ENCODE results near the gene KCNQ1. TPM values are rescaled to one million over a fixed set of nuclear protein-coding genes. Genes with fewer than 3 reads are reported as not detected.

KCNQ1 gene
- total and polyA plus RNA-seq, 9 donors, result 1.4 to 17.2 (median 3.8) TPM

- whole genome bisulfite sequencing, 3 donors, result 78 to 84% (median 78%) methylated on average over 33 to 34 of the region's 34 CpGs
- Histone ChIP-seq H3K27ac (no peak overlapping the region), H3K4me1 (ENCODE audit: insufficient read depth) (peaks cover 2% of the 10 kb centered on the region), H3K4me3 (no peak overlapping the region), H3K27me3 (no peaks in the 10 kb centered on the region), H3K36me3 (no peaks in the 10 kb centered on the region), H3K9me3 (no peaks in the 10 kb centered on the region)
- no peak for DNase-seq
- intact Hi-C loops (cut with DNase I), result no loop called here
- TF ChIP-seq EP300 (IDR thresholded peaks at IDR 0.05) (no peak), POLR2A (IDR thresholded peaks at IDR 0.05) (no peak)
- TF ChIP-seq, protein P1, sequence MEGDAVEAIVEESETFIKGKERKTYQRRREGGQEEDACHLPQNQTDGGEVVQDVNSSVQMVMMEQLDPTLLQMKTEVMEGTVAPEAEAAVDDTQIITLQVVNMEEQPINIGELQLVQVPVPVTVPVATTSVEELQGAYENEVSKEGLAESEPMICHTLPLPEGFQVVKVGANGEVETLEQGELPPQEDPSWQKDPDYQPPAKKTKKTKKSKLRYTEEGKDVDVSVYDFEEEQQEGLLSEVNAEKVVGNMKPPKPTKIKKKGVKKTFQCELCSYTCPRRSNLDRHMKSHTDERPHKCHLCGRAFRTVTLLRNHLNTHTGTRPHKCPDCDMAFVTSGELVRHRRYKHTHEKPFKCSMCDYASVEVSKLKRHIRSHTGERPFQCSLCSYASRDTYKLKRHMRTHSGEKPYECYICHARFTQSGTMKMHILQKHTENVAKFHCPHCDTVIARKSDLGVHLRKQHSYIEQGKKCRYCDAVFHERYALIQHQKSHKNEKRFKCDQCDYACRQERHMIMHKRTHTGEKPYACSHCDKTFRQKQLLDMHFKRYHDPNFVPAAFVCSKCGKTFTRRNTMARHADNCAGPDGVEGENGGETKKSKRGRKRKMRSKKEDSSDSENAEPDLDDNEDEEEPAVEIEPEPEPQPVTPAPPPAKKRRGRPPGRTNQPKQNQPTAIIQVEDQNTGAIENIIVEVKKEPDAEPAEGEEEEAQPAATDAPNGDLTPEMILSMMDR (IDR thresholded peaks at IDR 0.05), result no peak
Observed at GRCh38 chr11:2415601-2416380, 29.0 kb upstream of the KCNQ1 start.

DNA sequence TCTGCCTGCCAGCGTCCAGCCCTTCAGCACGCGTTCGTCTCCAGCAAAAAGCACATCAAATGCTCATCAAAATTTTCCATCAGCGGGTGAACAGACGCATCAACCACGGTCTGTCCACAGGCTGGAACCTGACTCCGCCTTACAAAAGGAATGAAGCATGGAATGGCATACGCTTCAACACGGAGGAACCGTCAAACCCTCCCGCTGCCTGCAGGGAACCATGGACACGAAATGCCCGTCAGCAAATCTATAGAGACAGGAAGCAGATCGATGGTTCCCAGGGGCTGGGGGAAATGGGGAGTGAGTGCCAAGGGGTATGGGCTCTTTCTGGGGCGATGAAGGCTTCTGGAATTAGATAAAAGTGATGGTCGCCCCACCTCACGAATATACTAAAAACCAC lies 28.0 kb upstream of the KCNQ1 start:
- Histone ChIP-seq H3K27ac (no peak overlapping the region), H3K36me3 (no peaks in the 10 kb centered on the region), H3K4me1 (ENCODE audit: insufficient read depth) (peaks cover 2% of the 10 kb centered on the region), H3K4me3 (no peak overlapping the region), H3K9me3 (no peaks in the 10 kb centered on the region), H3K27me3 (no peaks in the 10 kb centered on the region)
- DNase-seq, result no peak
- 75 to 82% (median 81%) methylated on average over 18 of the region's 18 CpGs for WGBS, 3 donors
- intact Hi-C loops (cut with DNase I), result no loop called here
- TF ChIP-seq, protein P1 (IDR thresholded peaks at IDR 0.05), result no peak
- TF ChIP-seq EP300 (IDR thresholded peaks at IDR 0.05) (no peak), POLR2A (IDR thresholded peaks at IDR 0.05) (no peak)

GRCh38 chr11:2417856-2418692 lies 26.7 kb upstream of the KCNQ1 start:
- no peaks in the 10 kb centered on the region for H3K9me3 ChIP-seq
- 65 to 70% (median 69%) methylated on average over 28 to 30 of the region's 30 CpGs for WGBS, 3 donors
- no peak overlapping the region for H3K4me3 ChIP-seq
- DNase-seq, result peak in 1 of 5 donors; percentile 13
- H3K27ac ChIP-seq, result no peak overlapping the region
- TF ChIP-seq EP300 (IDR thresholded peaks at IDR 0.05), result no peak
- TF ChIP-seq, protein P1 (IDR thresholded peaks at IDR 0.05), result no peak
- no peak for TF ChIP-seq POLR2A (IDR thresholded peaks at IDR 0.05)
- peaks cover 2% of the 10 kb centered on the region for H3K4me1 ChIP-seq (ENCODE audit: insufficient read depth)
- intact Hi-C loops (cut with DNase I), result loop anchor here in 1 of 4 donors (2.0 kb wide), 1 partner anchor 113 kb away; no protein-coding TSS in a partner anchor
- H3K36me3 ChIP-seq, result no peaks in the 10 kb centered on the region
- H3K27me3 ChIP-seq, result no peaks in the 10 kb centered on the region

DNA sequence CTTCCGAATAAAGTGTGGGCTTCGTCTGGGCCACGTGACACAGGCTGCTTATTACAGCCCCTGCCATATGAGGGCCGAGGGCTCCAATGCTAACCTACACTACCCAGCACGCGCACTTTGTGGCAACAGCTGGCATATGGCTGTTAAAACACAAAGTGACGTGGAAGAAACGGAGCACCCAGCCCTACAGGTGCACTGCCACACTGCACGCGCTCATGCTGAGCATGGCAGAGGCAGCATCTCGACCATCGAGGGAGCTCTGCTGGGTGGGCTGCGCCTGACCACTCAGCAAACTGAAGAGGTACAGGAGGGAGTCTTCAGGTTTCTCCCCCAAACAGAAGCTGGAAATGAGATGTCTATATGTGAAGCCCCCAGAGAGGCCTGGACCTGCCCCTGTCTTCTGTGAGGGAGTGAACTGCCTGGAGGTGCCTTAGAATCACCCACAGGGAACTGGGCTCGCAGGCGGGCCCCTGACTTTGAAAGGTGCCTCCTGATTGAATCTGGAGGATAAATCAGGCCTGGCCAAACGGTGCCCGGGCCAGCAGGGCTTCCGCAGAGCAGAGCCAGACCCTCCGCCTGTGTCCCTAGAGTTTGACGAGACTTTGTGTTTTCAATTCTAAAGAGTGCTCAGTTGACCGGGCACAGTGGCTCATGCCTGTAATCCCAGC lies 26.0 kb upstream of the KCNQ1 start:
- intact Hi-C loops (cut with DNase I), result loop anchor here in 1 of 4 donors (2.0 kb wide), 1 partner anchor 114 kb away; no protein-coding TSS in a partner anchor
- no peak for TF ChIP-seq EP300 (IDR thresholded peaks at IDR 0.05)
- Histone ChIP-seq H3K9me3 (no peaks in the 10 kb centered on the region), H3K4me3 (no peak overlapping the region), H3K27me3 (no peaks in the 10 kb centered on the region), H3K36me3 (no peaks in the 10 kb centered on the region), H3K27ac (no peak overlapping the region), H3K4me1 (ENCODE audit: insufficient read depth) (peaks cover 2% of the 10 kb centered on the region)
- peak in 1 of 5 donors; percentile 15 for DNase-seq
- 73 to 77% (median 76%) methylated on average over 21 of the region's 21 CpGs for WGBS, 3 donors
